Suprapubic skin (tissue), 4 donors: ENCODE results near the gene PDE4D.

Source experiments
- CTCF ChIP-seq, 2 donors: fragments of 200-600 bp in 1 of 2; fragments of 450-650 bp in 1 of 2; sonication (generic) in 1 of 2; IDR thresholded peaks; one replicate each; pipeline ENCODE4 v1.5.1; 2016 to 2019; ENCODE audit warnings: antibody characterized with exemption in 2 of 2, mild to moderate bottlenecking in 1 of 2, moderate library complexity in 1 of 2
- EP300 ChIP-seq: sonication (generic); formaldehyde crosslinking; IDR thresholded peaks from one replicate; pipeline ENCODE4 v1.6.1; 2017; ENCODE audit warnings: antibody characterized with exemption
- POLR2A ChIP-seq, 2 donors: fragments of 450-650 bp; IDR thresholded peaks; one replicate each; pipeline ENCODE4 v1.6.1; 2017; ENCODE audit warnings: antibody characterized with exemption in 2 of 2, mild to moderate bottlenecking in 2 of 2, moderate library complexity in 2 of 2
- POLR2AphosphoS5 ChIP-seq, 3 donors: sonication (generic); formaldehyde crosslinking; IDR thresholded peaks; one replicate each; pipeline ENCODE4 v1.6.1; 2017; ENCODE audit warnings: antibody characterized with exemption in 3 of 3

GRCh38 chr5:59460368-59461153 is 433.0 kb downstream of the PDE4D start:
- no peak for TF ChIP-seq POLR2AphosphoS5 (IDR thresholded peaks at IDR 0.05)
- no peak for TF ChIP-seq POLR2A (IDR thresholded peaks at IDR 0.05)
- no peak for TF ChIP-seq CTCF (IDR thresholded peaks at IDR 0.05)
- no peak for TF ChIP-seq EP300
